Adrenal gland (tissue), 12 donors: ENCODE data around the gene ACP4. TPM values are rescaled to one million over a fixed set of nuclear protein-coding genes. Genes with fewer than 3 reads are reported as not detected.

Source experiments
- DNase-seq, 7 donors: peaks; one replicate each; pipeline ENCODE4 v3.0.0-alpha.2; 2019 to 2020
- H3K27ac ChIP-seq, 5 donors: fragments of 200-600 bp; sonication (generic) in 4 of 5; 1 replicate in 3 of 5; 2 replicates in 2 of 5; pipeline versions ENCODE4 v1.5.1 to v1.8.0; 2016 to 2020; ENCODE audit warnings: mild to moderate bottlenecking in 1 of 5
- H3K27me3 ChIP-seq: fragments of 200-600 bp; 2 replicates; pipeline ENCODE4 v1.8.0; 2021
- H3K36me3 ChIP-seq, 2 donors: fragments of 200-600 bp; replicated peaks in 1 of 2; 1 replicate in 1 of 2; 2 replicates in 1 of 2; pipeline versions ENCODE4 v1.5.1 to v1.8.0; 2018 to 2022
- H3K4me1 ChIP-seq, 2 donors: fragments of 200-600 bp; replicated peaks in 1 of 2; 1 replicate in 1 of 2; 2 replicates in 1 of 2; pipeline versions ENCODE4 v1.5.1 to v1.8.0; 2018 to 2021
- H3K4me3 ChIP-seq, 4 donors: fragments of 200-600 bp; sonication (generic) in 3 of 4; one replicate each; pipeline ENCODE4 v1.5.1; 2016 to 2018
- H3K9me3 ChIP-seq, 3 donors: fragments of 200-600 bp; sonication (generic) in 1 of 3; replicated peaks in 1 of 3; 1 replicate in 2 of 3; 2 replicates in 1 of 3; pipeline versions ENCODE4 v1.5.1 to v1.8.0; 2016 to 2021
- POLR2A ChIP-seq, 2 donors: fragments of 450-650 bp; IDR thresholded peaks; one replicate each; pipeline ENCODE4 v1.6.1; 2017; ENCODE audit warnings: antibody characterized with exemption in 2 of 2, mild to moderate bottlenecking in 2 of 2, moderate library complexity in 1 of 2
- WGBS, 4 donors: extraction: QIAGEN DNeasy Blood & Tissue Kit in 2 of 4; methylation state at CpG; one replicate each; pipeline versions ENCODE4 v1.1.5 to v1.1.7; 2013 to 2017; 5-methylcytosine and 5-hydroxymethylcytosine counted together
- intact Hi-C, 2 donors: fragments of 100-400 bp; cut with DNase I; formaldehyde crosslinking; loops; one replicate each; pipeline versions ENCODE4 v1.14.1 to v1.15.0; 2022 to 2023
- polyA plus RNA-seq, 3 donors: library from polyadenylated mRNA; stranded (reverse); fragments of 200-250 nt in 2 of 3; fragments of 350-450 nt in 1 of 3; fragmentation: Illumina TruSeq in 1 of 3; extraction: RNeasy Lipid Tissue Mini Kit (QIAGEN cat#74804) in 1 of 3; gene quantifications; one replicate each; pipeline ENCODE4 v1.2.3, GENCODE V29; 2013 to 2014
- total RNA-seq, 9 donors: library from RNA; depleted of rRNA in 4 of 9; stranded (reverse); fragments of >200 nt in 4 of 9; fragments of 120-200 nt in 1 of 9; fragmentation: NEBNext Ultra II Directional in 1 of 9; extraction: Animal tissue kit (Norgen Biotek cat#: 25700) in 1 of 9; gene quantifications; one replicate each; pipeline versions ENCODE4 v1.1.0 to v1.2.4, GENCODE V29; 2013 to 2023
- TF ChIP-seq, protein P1 (sequence below), 6 experiments: fragments of 450-650 bp in 4 of 6; fragments of 200-600 bp in 2 of 6; sonication (generic) in 1 of 6; IDR thresholded peaks; 1 replicate in 5 of 6; 2 replicates in 1 of 6; pipeline versions ENCODE4 v1.5.1 to v1.8.0; 2016 to 2021; ENCODE audit warnings: antibody characterized with exemption in 6 of 6, mild to moderate bottlenecking in 2 of 6, moderate library complexity in 1 of 6
- donor health status: healthy with polysubstance abuse.
- donor health status: Bipolar disorder and iron deficiency.
- donor health status: DM: yes; HTN: yes; CAD: no.
- donor health status: DM: no; HTN: no; CAD: no.
- donor health status: DM: no; HTN: no; CAD: no.
- donor health status: DM: yes; HTN: yes; CAD: no.

ACP4 gene
- total and polyA plus RNA-seq, 12 donors, result not detected

DNA sequence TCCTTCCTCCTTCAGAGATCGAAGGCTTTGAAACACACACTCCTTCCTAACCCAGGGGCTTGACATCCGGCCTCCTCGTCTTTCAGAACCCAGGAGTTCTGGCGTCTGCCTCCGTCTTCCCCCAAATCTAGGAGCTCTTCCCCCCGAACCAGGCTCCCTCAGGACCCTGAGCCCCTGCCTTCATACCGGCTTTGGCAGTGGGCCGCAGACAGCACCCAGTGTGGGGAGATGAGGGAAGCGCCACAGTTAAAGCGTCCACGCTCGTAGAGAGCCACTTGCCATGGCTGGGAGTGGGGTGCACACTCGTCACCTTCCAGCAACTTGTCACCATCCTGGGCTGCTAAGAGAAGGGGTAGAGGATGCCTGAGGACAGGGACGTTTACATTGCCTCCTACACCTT is 37.3 kb downstream of the ACP4 start:
- no peak overlapping the region for H3K27ac ChIP-seq
- H3K27me3 ChIP-seq, result peaks cover 5% of the 10 kb centered on the region
- TF ChIP-seq POLR2A (IDR thresholded peaks at IDR 0.05), result no peak
- TF ChIP-seq, protein P1, sequence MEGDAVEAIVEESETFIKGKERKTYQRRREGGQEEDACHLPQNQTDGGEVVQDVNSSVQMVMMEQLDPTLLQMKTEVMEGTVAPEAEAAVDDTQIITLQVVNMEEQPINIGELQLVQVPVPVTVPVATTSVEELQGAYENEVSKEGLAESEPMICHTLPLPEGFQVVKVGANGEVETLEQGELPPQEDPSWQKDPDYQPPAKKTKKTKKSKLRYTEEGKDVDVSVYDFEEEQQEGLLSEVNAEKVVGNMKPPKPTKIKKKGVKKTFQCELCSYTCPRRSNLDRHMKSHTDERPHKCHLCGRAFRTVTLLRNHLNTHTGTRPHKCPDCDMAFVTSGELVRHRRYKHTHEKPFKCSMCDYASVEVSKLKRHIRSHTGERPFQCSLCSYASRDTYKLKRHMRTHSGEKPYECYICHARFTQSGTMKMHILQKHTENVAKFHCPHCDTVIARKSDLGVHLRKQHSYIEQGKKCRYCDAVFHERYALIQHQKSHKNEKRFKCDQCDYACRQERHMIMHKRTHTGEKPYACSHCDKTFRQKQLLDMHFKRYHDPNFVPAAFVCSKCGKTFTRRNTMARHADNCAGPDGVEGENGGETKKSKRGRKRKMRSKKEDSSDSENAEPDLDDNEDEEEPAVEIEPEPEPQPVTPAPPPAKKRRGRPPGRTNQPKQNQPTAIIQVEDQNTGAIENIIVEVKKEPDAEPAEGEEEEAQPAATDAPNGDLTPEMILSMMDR (IDR thresholded peaks at IDR 0.05), result no peak
- peaks cover 6 to 7% of the 10 kb centered on the region in 2 donors for H3K4me1 ChIP-seq
- no peak for DNase-seq
- no peaks in the 10 kb centered on the region for H3K9me3 ChIP-seq
- intact Hi-C loops, result no loop called here
- no peaks in the 10 kb centered on the region for H3K36me3 ChIP-seq
- no peak overlapping the region for H3K4me3 ChIP-seq
- 85 to 90% (median 89%) methylated on average over 14 of the region's 14 CpGs for WGBS, 4 donors

DNA sequence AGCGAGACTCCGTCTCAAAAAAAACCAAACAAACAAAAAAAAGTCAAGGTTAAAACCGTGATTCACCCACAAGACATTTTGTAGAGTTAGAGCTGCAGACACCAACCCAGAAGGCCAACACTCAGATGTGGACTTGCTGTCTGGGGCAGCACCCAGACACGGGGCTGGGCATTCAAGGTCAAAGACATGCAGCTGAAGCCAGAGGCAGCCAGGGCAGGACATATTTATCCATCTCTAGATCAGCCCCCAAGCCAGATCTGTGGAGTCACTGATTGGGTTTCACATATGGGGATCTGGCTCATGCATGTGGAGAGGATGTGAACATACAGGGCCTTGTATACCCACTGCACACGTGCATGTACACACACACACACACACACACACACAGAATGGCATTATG is 39.6 kb downstream of the ACP4 start:
- DNase-seq, result peak; percentile 56 to 88 (median 84)
- no peaks in the 10 kb centered on the region for H3K27me3 ChIP-seq
- peak overlapping the region in 2 of 5 donors; percentile 36 to 77 for H3K27ac ChIP-seq
- WGBS, 4 donors, result 41 to 47% (median 42%) methylated on average over 5 of the region's 5 CpGs
- no peak overlapping the region for H3K4me3 ChIP-seq
- intact Hi-C loops, result no loop called here
- peaks cover 6 to 7% of the 10 kb centered on the region in 2 donors for H3K4me1 ChIP-seq
- H3K36me3 ChIP-seq, result no peaks in the 10 kb centered on the region
- TF ChIP-seq POLR2A (IDR thresholded peaks at IDR 0.05), result peak in 1 of 2 donors; percentile 23
- TF ChIP-seq, protein P1 (IDR thresholded peaks at IDR 0.05), result no peak
- no peaks in the 10 kb centered on the region for H3K9me3 ChIP-seq

DNA sequence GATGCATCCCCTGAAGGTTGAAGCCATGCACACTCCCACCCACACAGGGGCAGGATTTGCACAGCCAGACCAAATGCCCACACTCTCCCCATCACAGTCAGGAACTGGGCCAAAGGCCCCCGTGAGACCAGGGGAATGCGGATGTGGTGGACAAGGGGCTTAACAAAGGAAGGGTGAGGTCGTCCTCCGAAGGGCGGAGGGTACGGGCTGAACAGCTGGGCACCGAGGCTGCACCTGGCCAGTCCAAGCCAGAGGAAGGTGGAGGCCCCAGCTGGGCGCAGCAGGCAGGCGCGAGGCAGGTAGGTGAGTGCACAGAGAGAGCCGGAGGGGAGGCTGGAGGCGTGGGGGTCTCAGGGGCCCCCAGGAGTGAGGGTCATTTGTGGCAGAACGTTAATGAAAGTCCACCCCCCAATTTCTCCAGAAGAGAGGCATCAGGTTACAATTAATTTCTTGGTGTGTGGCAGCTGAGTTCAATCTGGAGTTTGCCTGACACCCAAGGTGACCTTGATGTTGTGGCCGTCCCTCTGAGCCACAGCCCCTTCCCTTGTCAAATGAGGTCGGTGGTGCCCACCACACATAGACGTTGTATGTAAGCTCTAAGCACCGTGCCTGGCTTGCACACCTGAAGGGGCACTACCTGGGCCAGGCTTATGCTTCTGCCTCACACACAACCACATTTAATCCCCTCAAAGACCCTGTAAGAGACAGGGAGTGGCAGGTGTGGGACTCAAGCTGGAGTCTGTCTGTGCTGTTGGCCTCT is 40.2 kb downstream of the ACP4 start:
- no peak for DNase-seq
- peaks cover 6 to 13% of the 10 kb centered on the region in 2 donors for H3K4me1 ChIP-seq

DNA sequence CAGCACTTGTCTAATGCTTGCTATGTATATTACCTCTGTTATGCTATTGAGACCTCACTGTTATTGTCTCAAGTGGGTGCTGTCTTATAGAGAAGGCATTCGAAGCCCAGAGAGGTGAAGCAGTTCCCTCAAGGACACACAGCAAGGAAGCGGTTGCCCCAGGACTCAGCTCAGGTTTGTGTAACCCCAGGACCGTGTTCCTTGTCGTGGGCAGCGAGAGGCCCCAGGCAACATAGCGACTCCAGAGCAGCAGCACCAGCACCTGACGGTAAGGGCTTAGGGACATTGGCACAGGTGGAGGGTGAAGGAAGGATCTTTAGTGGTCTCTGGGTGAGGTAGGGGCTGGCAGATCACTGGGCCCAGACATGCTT is 40.8 kb downstream of the ACP4 start:
- DNase-seq, result no peak
- Histone ChIP-seq H3K27ac (peak overlapping the region in 1 of 5 donors; percentile 77), H3K4me1 (peaks cover 6 to 16% of the 10 kb centered on the region in 2 donors), H3K36me3 (no peaks in the 10 kb centered on the region), H3K4me3 (no peak overlapping the region), H3K27me3 (no peaks in the 10 kb centered on the region), H3K9me3 (no peaks in the 10 kb centered on the region)
- intact Hi-C loops, result no loop called here
- TF ChIP-seq, protein P1 (IDR thresholded peaks at IDR 0.05), result no peak
- no peak for TF ChIP-seq POLR2A (IDR thresholded peaks at IDR 0.05)
- 76 to 85% (median 80%) methylated on average over 3 to 7 of the region's 7 CpGs for WGBS, 4 donors

More for the DNA sequence above, 40.2 kb downstream of the ACP4 start:
- TF ChIP-seq, protein P1 (IDR thresholded peaks at IDR 0.05), result no peak
- no peak for TF ChIP-seq POLR2A (IDR thresholded peaks at IDR 0.05)
- intact Hi-C loops, result no loop called here
- 60 to 65% (median 64%) methylated on average over 14 to 17 of the region's 17 CpGs for WGBS, 4 donors
- Histone ChIP-seq H3K27ac (peak overlapping the region in 2 of 5 donors; percentile 36 to 77), H3K27me3 (no peaks in the 10 kb centered on the region), H3K36me3 (no peaks in the 10 kb centered on the region), H3K4me3 (no peak overlapping the region), H3K9me3 (no peaks in the 10 kb centered on the region)
